Measurements from ENCODE around the gene UBE2V1.

GRCh38 chr20:50050214-50050613 lies 62.7 kb downstream of the UBE2V1 start:
- TF ChIP-seq, protein P1, sequence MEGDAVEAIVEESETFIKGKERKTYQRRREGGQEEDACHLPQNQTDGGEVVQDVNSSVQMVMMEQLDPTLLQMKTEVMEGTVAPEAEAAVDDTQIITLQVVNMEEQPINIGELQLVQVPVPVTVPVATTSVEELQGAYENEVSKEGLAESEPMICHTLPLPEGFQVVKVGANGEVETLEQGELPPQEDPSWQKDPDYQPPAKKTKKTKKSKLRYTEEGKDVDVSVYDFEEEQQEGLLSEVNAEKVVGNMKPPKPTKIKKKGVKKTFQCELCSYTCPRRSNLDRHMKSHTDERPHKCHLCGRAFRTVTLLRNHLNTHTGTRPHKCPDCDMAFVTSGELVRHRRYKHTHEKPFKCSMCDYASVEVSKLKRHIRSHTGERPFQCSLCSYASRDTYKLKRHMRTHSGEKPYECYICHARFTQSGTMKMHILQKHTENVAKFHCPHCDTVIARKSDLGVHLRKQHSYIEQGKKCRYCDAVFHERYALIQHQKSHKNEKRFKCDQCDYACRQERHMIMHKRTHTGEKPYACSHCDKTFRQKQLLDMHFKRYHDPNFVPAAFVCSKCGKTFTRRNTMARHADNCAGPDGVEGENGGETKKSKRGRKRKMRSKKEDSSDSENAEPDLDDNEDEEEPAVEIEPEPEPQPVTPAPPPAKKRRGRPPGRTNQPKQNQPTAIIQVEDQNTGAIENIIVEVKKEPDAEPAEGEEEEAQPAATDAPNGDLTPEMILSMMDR (IDR thresholded peaks at IDR 0.05; ENCODE audit: low read length): no peak
- TF ChIP-seq EZH2 (optimal IDR thresholded peaks at IDR 0.05; ENCODE audit: low read depth, low read length): no peak
